ENCODE measurements around the gene EPC1.

GRCh38 chr10:32386623-32387260, 39.8 kb upstream of the EPC1 start:
- TF ChIP-seq CTCF (IDR thresholded peaks at IDR 0.05), result no peak
- no peak for TF ChIP-seq ZC3H11A (IDR thresholded peaks at IDR 0.05)
- TF ChIP-seq ZFP36 (IDR thresholded peaks at IDR 0.05; ENCODE audit: borderline replicate concordance, partially characterized antibody), result no peak
- TF ChIP-seq SMC3 (IDR thresholded peaks at IDR 0.05), result no peak

Data from A549 (cell line).